Tibial artery (tissue), 4 donors: ENCODE results near the gene UPK2.
A peak's percentile ranks its signal among the peaks of the same experiment; 100 is the strongest.

Experiments
- DNase-seq, 2 donors: peaks; one replicate each; pipeline ENCODE4 v3.0.0-alpha.2; 2019
- H3K27ac ChIP-seq, 2 donors: fragments of 200-600 bp; sonication (generic) in 1 of 2; 1 replicate in 1 of 2; 2 replicates in 1 of 2; pipeline ENCODE4 v1.5.1; 2018 to 2019; ENCODE audit warnings: mild to moderate bottlenecking in 1 of 2
- H3K27me3 ChIP-seq, 2 donors: fragments of 200-600 bp; sonication (generic) in 1 of 2; one replicate each; pipeline versions ENCODE4 v1.5.1 to v1.6.0; 2016 to 2019
- H3K36me3 ChIP-seq, 3 donors: fragments of 200-600 bp; sonication (generic) in 2 of 3; one replicate each; pipeline ENCODE4 v1.5.1; 2016 to 2019; ENCODE audit warnings: mild to moderate bottlenecking in 2 of 3
- H3K4me1 ChIP-seq, 4 donors: fragments of 200-600 bp; sonication (generic) in 2 of 4; 1 replicate in 3 of 4; 2 replicates in 1 of 4; pipeline ENCODE4 v1.5.1; 2016 to 2019
- H3K4me3 ChIP-seq, 2 donors: fragments of 200-600 bp; sonication (generic) in 1 of 2; 1 replicate in 1 of 2; 2 replicates in 1 of 2; pipeline ENCODE4 v1.5.1; 2018 to 2019; ENCODE audit warnings: mild to moderate bottlenecking in 2 of 2
- H3K9me3 ChIP-seq, 3 donors: fragments of 200-600 bp; sonication (generic) in 1 of 3; one replicate each; pipeline ENCODE4 v1.5.1; 2016 to 2019
- CTCF ChIP-seq, 2 experiments: fragments of 200-600 bp in 1 of 2; fragments of 450-650 bp in 1 of 2; IDR thresholded peaks; one replicate each; pipeline ENCODE4 v1.5.1; 2017 to 2019; ENCODE audit warnings: antibody characterized with exemption in 2 of 2, mild to moderate bottlenecking in 1 of 2, moderate library complexity in 1 of 2
- intact Hi-C: fragments of 100-400 bp; cut with DNase I; formaldehyde crosslinking; loops from one replicate; pipeline ENCODE4 v1.15.0; 2023; ENCODE audit warnings: low total_unique reads

The UPK2 gene

GRCh38 chr11:118996926-118997626, 41.0 kb downstream of the UPK2 start:
- Histone ChIP-seq H3K4me3 (peak overlapping the region; percentile 75 to 76), H3K4me1 (peaks cover 0 to 36% (median 26%) of the 10 kb centered on the region in 4 donors), H3K36me3 (peaks cover 16 to 28% (median 25%) of the 10 kb centered on the region in 3 donors), H3K27ac (peak overlapping the region; percentile 83 to 87), H3K27me3 (no peaks in the 10 kb centered on the region), H3K9me3 (no peaks in the 10 kb centered on the region)
- TF ChIP-seq CTCF (IDR thresholded peaks at IDR 0.05): peak in 1 of 2 experiments; percentile 8
- DNase-seq: no peak
- intact Hi-C loops: no loop called here

- TF ChIP-seq CTCF (IDR thresholded peaks at IDR 0.05): peak in 1 of 2 experiments; percentile 16
- H3K27ac ChIP-seq: peak within 1 kb of the TSS; percentile 83 to 87
- no peaks in the 10 kb centered on the region for H3K9me3 ChIP-seq
- peak; percentile 94 to 98 for DNase-seq
- H3K36me3 ChIP-seq: peaks cover 23 to 35% (median 32%) of the 10 kb centered on the region in 3 donors
- peak within 1 kb of the TSS; percentile 75 to 76 for H3K4me3 ChIP-seq
- peaks cover 0 to 36% (median 26%) of the 10 kb centered on the region in 4 donors for H3K4me1 ChIP-seq
- intact Hi-C loops: no loop called here
- H3K27me3 ChIP-seq: no peaks in the 10 kb centered on the region
Measured at GRCh38 chr11:118997627-118998387, 41.7 kb downstream of the UPK2 start, which contains the start of gene CENATAC. Gene CENATAC (plus strand): TSS chr11:118998138. CDS start chr11:118998198, 60 bp downstream.

GRCh38 chr11:118998388-118998717, 42.3 kb downstream of the UPK2 start:
- peak overlapping the region; percentile 83 to 87 for H3K27ac ChIP-seq
- TF ChIP-seq CTCF (IDR thresholded peaks at IDR 0.05): no peak

GRCh38 chr11:118998822-118999221, 42.7 kb downstream of the UPK2 start:
- peaks cover 0 to 36% (median 26%) of the 10 kb centered on the region in 4 donors for H3K4me1 ChIP-seq
- DNase-seq: no peak
- H3K4me3 ChIP-seq: peak overlapping the region; percentile 75 to 76
- no peaks in the 10 kb centered on the region for H3K9me3 ChIP-seq
- no peaks in the 10 kb centered on the region for H3K27me3 ChIP-seq
- no peak for TF ChIP-seq CTCF (IDR thresholded peaks at IDR 0.05)
- peak overlapping the region; percentile 83 to 87 for H3K27ac ChIP-seq
- intact Hi-C loops: no loop called here
- peaks cover 32 to 46% (median 41%) of the 10 kb centered on the region in 3 donors for H3K36me3 ChIP-seq

More at GRCh38 chr11:118998388-118998717, 42.3 kb downstream of the UPK2 start:
- intact Hi-C loops: no loop called here
- no peak for DNase-seq
- peak overlapping the region; percentile 75 to 76 for H3K4me3 ChIP-seq
- no peaks in the 10 kb centered on the region for H3K9me3 ChIP-seq
- H3K27me3 ChIP-seq: no peaks in the 10 kb centered on the region
- peaks cover 27 to 41% (median 36%) of the 10 kb centered on the region in 3 donors for H3K36me3 ChIP-seq
- peaks cover 0 to 36% (median 26%) of the 10 kb centered on the region in 4 donors for H3K4me1 ChIP-seq

GRCh38 chr11:119000906-119001305, 44.8 kb downstream of the UPK2 start:
- H3K27ac ChIP-seq: no peak overlapping the region
- TF ChIP-seq CTCF (IDR thresholded peaks at IDR 0.05): no peak
- peaks cover 39 to 66% (median 49%) of the 10 kb centered on the region in 3 donors for H3K36me3 ChIP-seq
- H3K27me3 ChIP-seq: no peaks in the 10 kb centered on the region
- no peaks in the 10 kb centered on the region for H3K9me3 ChIP-seq
- H3K4me3 ChIP-seq: no peak overlapping the region
- intact Hi-C loops: no loop called here
- no peak for DNase-seq
- peaks cover 0 to 36% (median 26%) of the 10 kb centered on the region in 4 donors for H3K4me1 ChIP-seq
